Colonic mucosa (tissue), 4 donors: Measurements from ENCODE around the gene CORO7. TPM values are rescaled to one million over a fixed set of nuclear protein-coding genes. Genes with fewer than 3 reads are reported as not detected.
A peak's percentile ranks its signal among the peaks of the same experiment; 100 is the strongest.

Source experiments
- DNase-seq: peaks from one replicate; pipeline ENCODE4 v3.0.0-alpha.2; 2020
- H3K27ac ChIP-seq: fragments of 200-600 bp; one replicate; pipeline ENCODE4 v1.8.0; 2021
- H3K27me3 ChIP-seq: fragments of 200-600 bp; one replicate; pipeline ENCODE4 v1.8.0; 2021
- H3K36me3 ChIP-seq: fragments of 200-600 bp; one replicate; pipeline ENCODE4 v1.8.0; 2021
- H3K4me1 ChIP-seq: fragments of 200-600 bp; one replicate; pipeline ENCODE4 v1.8.0; 2021; ENCODE audit warnings: mild to moderate bottlenecking
- H3K4me3 ChIP-seq: fragments of 200-600 bp; one replicate; pipeline ENCODE4 v1.8.0; 2021
- H3K9ac ChIP-seq, 2 donors: one replicate each; pipeline ENCODE4 v1.7.0; 2013; ENCODE audit warnings: control low read depth in 2 of 2, low read depth in 2 of 2, low read length in 2 of 2
- H3K9me3 ChIP-seq: fragments of 200-600 bp; one replicate; pipeline ENCODE4 v1.8.0; 2021
- intact Hi-C: fragments of 100-400 bp; cut with DNase I; formaldehyde crosslinking; loops from one replicate; pipeline ENCODE4 v1.14.1; 2022
- total RNA-seq, 2 donors: library from RNA; stranded (reverse); fragmentation: NEBNext Ultra II Directional in 1 of 2; extraction: Animal tissue kit (Norgen Biotek cat#: 25700) in 1 of 2; gene quantifications; one replicate each; pipeline ENCODE4 v1.2.1, GENCODE V29; 2021
- TF ChIP-seq, protein P1 (sequence below): fragments of 200-600 bp; IDR thresholded peaks from one replicate; pipeline ENCODE4 v1.8.0; 2022; ENCODE audit warnings: antibody characterized with exemption, mild to moderate bottlenecking
- donor health status: healthy.
- donor health status: DM: no; HTN: no; CAD: no.
- donor health status: DM: no; HTN: no; CAD: no.

The CORO7 gene
- total RNA-seq, 2 donors from 2014 or later: 37.2 to 55.9 TPM

DNA sequence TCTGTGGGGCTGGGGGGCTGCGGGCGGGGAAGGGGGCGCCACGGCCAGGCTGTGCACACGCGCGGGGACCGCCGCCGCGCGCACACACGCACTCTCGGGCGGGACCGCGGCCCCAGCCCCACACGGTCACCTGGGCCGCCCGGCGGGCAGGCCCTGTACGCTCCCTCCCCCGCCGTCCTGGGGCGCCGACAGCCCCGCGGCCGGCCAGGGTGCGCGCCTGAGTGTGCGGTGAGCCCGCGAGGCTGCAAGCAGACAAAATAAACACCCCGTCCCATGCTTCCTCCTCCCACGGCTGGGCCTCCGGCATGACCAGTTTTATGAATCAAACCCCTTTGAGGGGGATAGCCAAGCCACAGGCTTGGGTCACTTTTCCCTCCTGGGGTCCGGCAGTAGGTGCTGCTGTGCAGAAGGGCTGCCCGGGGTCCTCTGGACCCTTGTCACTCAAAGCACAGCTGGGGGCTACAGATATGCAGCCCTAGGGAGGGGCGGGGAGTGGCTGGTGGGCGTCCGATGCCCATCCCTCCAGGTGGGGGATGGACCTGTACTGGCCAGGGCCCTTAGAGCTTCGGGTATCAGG, 44.3 kb downstream of the CORO7 start:
- Histone ChIP-seq H3K27ac (peak overlapping the region; percentile 45), H3K27me3 (no peaks in the 10 kb centered on the region), H3K36me3 (no peaks in the 10 kb centered on the region), H3K4me1 (peaks cover 3% of the 10 kb centered on the region), H3K9ac (peak overlapping the region; percentile 73 to 74), H3K9me3 (no peaks in the 10 kb centered on the region), H3K4me3 (peak overlapping the region; percentile 52)
- TF ChIP-seq, protein P1, sequence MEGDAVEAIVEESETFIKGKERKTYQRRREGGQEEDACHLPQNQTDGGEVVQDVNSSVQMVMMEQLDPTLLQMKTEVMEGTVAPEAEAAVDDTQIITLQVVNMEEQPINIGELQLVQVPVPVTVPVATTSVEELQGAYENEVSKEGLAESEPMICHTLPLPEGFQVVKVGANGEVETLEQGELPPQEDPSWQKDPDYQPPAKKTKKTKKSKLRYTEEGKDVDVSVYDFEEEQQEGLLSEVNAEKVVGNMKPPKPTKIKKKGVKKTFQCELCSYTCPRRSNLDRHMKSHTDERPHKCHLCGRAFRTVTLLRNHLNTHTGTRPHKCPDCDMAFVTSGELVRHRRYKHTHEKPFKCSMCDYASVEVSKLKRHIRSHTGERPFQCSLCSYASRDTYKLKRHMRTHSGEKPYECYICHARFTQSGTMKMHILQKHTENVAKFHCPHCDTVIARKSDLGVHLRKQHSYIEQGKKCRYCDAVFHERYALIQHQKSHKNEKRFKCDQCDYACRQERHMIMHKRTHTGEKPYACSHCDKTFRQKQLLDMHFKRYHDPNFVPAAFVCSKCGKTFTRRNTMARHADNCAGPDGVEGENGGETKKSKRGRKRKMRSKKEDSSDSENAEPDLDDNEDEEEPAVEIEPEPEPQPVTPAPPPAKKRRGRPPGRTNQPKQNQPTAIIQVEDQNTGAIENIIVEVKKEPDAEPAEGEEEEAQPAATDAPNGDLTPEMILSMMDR: no peak
- DNase-seq: no peak
- intact Hi-C loops: no loop called here

DNA sequence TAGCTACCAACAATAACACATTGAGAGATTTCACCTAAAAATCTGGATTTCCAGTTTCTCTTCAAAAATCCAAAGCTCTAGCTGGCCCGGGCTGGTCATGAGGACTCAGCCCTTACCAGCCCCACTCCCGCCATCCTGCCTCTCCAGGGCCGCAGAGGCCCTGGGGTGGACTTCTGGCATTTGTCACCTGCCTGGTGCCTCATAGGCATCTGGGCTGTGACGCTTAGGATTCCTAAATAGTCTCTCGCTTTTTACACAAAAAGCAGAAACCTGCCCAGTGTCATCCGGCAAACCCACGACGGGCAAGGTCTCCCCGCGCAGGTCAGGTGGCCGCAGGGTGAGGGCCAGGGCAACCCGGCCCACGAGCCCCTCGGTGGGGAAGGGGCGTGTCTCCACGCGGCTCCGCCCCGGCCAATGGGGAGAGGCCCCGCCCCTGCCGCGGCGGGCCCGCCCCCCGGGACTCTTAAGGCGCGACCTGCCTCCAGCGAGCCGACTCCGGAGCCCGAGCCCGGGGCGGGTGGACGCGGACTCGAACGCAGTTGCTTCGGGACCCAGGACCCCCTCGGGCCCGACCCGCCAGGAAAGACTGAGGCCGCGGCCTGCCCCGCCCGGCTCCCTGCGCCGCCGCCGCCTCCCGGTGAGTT, 44.9 kb downstream of the CORO7 start, which contains the start of gene VASN:
Gene VASN, plus strand, starts transcription at position 492 of the 644 bp plus-strand sequence. CDS start 9,030 bp downstream, outside the sequence.
- peak within 1 kb of the TSS; percentile 52 for H3K4me3 ChIP-seq
- TF ChIP-seq, protein P1: no peak
- H3K9me3 ChIP-seq: no peaks in the 10 kb centered on the region
- intact Hi-C loops: no loop called here
- DNase-seq: peak; percentile 79
- no peaks in the 10 kb centered on the region for H3K27me3 ChIP-seq
- peak within 1 kb of the TSS; percentile 73 to 74 for H3K9ac ChIP-seq
- H3K36me3 ChIP-seq: no peaks in the 10 kb centered on the region
- H3K27ac ChIP-seq: peak within 1 kb of the TSS; percentile 45
- H3K4me1 ChIP-seq: peaks cover 3% of the 10 kb centered on the region

DNA sequence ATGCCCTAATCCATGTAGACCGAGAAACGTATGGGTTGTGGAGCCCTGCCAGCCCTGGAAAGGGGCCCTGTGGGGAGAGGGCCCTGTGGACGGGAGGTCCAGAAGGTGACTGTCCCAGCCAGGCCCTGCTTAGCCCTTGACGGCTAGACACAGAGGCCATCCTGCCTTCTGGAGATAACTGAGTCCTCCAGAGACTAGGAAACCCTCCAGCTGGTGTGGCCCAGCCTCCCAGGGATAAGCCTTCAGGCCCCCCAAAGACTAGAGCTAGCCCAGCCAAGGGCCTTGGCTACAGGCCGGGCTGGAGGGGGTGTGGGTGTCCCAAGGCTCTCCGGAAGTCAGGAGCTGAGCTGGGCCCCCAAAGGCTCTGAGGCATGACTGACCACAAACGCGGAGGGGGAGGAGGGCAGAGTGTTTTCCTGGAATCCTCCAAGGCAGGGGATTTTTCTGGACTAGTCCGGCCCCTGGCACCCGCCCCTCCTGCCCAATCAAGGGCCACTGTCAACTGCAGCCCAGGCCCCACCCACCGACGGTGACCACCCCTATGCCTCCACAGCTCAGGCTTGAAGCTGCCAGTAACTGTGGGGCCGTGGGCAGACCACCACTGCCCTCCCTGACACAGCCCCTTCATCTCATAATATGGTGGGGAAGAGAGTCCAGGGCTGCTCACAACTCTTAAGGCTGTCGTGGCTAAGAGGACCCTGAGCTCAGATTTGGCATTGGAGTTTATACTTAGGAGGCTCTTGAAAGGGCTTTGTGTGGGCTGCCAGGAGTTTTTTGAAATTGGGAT, 45.6 kb downstream of the CORO7 start:
- no peaks in the 10 kb centered on the region for H3K36me3 ChIP-seq
- DNase-seq: peak; percentile 66
- peak overlapping the region; percentile 45 for H3K27ac ChIP-seq
- intact Hi-C loops: no loop called here
- peaks cover 3% of the 10 kb centered on the region for H3K4me1 ChIP-seq
- H3K9ac ChIP-seq: peak overlapping the region in 1 of 2 donors; percentile 21
- no peak overlapping the region for H3K4me3 ChIP-seq
- H3K9me3 ChIP-seq: no peaks in the 10 kb centered on the region
- TF ChIP-seq, protein P1: no peak
- no peaks in the 10 kb centered on the region for H3K27me3 ChIP-seq

DNA sequence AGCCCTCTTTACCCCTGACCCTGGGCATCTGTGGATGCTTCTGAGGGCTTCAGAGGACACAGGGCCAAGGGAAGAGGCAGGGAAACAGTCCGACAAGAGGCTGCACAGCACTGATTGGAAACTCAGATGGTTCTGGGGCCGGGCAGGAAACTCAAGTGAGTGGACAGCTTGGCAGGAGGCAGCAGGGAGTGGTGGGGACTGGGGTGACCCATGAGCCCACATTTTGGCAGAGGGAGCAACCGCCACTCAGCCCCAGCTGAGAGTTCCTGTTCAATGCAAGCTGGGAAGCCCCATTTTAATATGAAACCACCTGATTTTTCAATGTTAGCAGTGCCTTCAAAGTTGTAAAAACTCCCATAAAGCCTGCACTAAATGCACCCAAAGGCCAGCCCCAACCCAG, 46.2 kb downstream of the CORO7 start:
- peaks cover 3% of the 10 kb centered on the region for H3K4me1 ChIP-seq
- DNase-seq: no peak
- H3K36me3 ChIP-seq: no peaks in the 10 kb centered on the region
- peak overlapping the region; percentile 15 to 24 for H3K9ac ChIP-seq
- peak overlapping the region; percentile 45 for H3K27ac ChIP-seq
- H3K9me3 ChIP-seq: no peaks in the 10 kb centered on the region
- no peaks in the 10 kb centered on the region for H3K27me3 ChIP-seq
- intact Hi-C loops: no loop called here
- TF ChIP-seq, protein P1: no peak
- H3K4me3 ChIP-seq: no peak overlapping the region

DNA sequence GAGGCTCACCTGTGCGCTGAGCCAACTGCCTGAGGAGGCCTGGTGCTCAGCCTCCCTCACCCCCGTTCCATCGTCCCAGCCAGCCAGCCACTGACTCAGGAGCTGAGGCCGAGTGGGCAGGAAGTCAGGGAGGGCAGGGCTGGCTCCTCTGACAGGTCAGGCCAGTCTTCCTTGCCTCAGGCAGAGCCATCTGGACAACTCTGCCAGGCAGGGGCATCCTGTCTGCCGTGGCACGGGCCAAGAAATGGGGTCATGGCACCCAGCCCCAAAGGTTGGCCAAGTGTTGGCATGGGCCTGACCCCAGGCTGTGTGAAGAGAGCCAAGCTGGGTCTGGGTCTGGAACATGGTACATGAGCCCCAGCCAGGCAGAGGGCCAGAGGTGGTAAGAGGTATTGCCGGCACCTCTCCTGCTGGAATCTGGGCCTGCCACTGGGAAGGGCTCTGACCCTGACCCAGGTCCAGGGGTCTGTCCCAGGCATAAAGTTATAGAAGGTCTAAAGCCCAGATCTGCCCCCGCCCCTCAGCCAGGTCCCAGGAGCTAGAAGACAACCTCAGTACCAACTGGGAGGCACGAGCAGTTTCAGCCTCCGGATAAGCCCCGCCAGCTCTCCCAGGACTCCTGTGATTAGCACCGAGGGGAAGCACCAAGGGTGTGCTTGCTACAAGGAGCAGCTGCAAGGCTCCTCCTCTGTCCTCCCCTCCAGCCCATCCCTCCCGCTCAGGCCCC, 47.2 kb downstream of the CORO7 start:
- TF ChIP-seq, protein P1: no peak
- Histone ChIP-seq H3K4me1 (peaks cover 3% of the 10 kb centered on the region), H3K9me3 (no peaks in the 10 kb centered on the region), H3K27ac (no peak overlapping the region), H3K9ac (peak overlapping the region in 1 of 2 donors; percentile 2), H3K36me3 (no peaks in the 10 kb centered on the region), H3K27me3 (no peaks in the 10 kb centered on the region), H3K4me3 (no peak overlapping the region)
- DNase-seq: no peak
- intact Hi-C loops: no loop called here
